ENCODE data around the gene TXNDC8.

The TXNDC8 gene

DNA sequence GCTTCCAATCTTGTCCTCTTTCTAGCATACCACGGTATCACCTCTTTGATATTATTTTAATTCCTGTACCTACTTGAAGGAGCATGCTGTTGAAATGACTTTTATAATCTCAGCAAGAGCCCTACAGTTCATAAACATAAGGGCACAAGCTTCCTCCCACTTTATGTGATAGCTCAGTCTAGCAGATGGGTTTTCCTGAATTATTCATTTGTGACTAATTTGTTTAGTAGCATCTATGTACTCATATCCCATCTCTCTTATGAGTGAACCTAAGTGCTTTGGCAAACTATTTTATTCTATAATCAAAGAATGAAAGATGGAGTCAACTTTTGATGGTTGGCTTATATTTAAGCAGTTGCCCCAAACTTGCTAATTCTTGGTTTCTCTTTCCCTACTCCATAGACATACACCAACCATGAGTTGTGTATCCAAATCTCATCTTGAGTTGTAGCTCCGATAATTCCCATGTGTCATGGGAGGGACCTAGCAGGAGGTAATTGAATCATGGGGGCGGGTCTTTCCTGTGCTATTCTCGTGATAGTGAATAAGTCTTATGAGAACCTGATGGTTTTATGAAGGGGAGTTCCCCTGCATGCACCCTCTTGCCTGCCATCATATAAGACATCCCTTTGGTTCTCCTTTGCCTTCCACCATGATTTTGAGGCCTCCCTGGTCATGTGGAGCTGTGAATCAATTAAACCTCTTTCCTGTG lies 17.7 kb downstream of the TXNDC8 start:
- ATAC-seq, result no peak
- TF ChIP-seq ZNF8 (CRISPR knock-in tag; IDR thresholded peaks at IDR 0.05) (no peak), ZC3H10 (CRISPR knock-in tag; IDR thresholded peaks at IDR 0.05) (no peak), ZFP3 (CRISPR knock-in tag; IDR thresholded peaks at IDR 0.05) (no peak), TOX (CRISPR knock-in tag; IDR thresholded peaks at IDR 0.05; ENCODE audit: borderline replicate concordance) (no peak), ARNTL (CRISPR knock-in tag; IDR thresholded peaks at IDR 0.05; ENCODE audit: borderline replicate concordance, low read depth) (no peak), CSDC2 (CRISPR knock-in tag; IDR thresholded peaks at IDR 0.05) (no peak), ESRRG (CRISPR knock-in tag; IDR thresholded peaks at IDR 0.05) (no peak), SNAI2 (CRISPR knock-in tag; IDR thresholded peaks at IDR 0.05) (no peak), ZNF565 (CRISPR knock-in tag; conservative IDR thresholded peaks at IDR 0.05; ENCODE audit: low read depth) (no peak), RARB (CRISPR knock-in tag; IDR thresholded peaks at IDR 0.05) (no peak), ZNF70 (CRISPR knock-in tag; IDR thresholded peaks at IDR 0.05) (no peak), TCF4 (CRISPR knock-in tag; IDR thresholded peaks at IDR 0.05; ENCODE audit: borderline replicate concordance) (no peak), BACH2 (CRISPR knock-in tag; IDR thresholded peaks at IDR 0.05; ENCODE audit: borderline replicate concordance) (no peak), ISL1 (CRISPR knock-in tag; IDR thresholded peaks at IDR 0.05) (no peak), ZFP30 (CRISPR knock-in tag; IDR thresholded peaks at IDR 0.05) (no peak), OSR1 (CRISPR knock-in tag; IDR thresholded peaks at IDR 0.05) (no peak)
- TF ChIP-seq, protein P1, sequence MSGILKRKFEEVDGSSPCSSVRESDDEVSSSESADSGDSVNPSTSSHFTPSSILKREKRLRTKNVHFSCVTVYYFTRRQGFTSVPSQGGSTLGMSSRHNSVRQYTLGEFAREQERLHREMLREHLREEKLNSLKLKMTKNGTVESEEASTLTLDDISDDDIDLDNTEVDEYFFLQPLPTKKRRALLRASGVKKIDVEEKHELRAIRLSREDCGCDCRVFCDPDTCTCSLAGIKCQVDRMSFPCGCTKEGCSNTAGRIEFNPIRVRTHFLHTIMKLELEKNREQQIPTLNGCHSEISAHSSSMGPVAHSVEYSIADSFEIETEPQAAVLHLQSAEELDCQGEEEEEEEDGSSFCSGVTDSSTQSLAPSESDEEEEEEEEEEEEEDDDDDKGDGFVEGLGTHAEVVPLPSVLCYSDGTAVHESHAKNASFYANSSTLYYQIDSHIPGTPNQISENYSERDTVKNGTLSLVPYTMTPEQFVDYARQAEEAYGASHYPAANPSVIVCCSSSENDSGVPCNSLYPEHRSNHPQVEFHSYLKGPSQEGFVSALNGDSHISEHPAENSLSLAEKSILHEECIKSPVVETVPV (CRISPR knock-in tag; IDR thresholded peaks at IDR 0.05), result no peak
- TF ChIP-seq, protein P2, sequence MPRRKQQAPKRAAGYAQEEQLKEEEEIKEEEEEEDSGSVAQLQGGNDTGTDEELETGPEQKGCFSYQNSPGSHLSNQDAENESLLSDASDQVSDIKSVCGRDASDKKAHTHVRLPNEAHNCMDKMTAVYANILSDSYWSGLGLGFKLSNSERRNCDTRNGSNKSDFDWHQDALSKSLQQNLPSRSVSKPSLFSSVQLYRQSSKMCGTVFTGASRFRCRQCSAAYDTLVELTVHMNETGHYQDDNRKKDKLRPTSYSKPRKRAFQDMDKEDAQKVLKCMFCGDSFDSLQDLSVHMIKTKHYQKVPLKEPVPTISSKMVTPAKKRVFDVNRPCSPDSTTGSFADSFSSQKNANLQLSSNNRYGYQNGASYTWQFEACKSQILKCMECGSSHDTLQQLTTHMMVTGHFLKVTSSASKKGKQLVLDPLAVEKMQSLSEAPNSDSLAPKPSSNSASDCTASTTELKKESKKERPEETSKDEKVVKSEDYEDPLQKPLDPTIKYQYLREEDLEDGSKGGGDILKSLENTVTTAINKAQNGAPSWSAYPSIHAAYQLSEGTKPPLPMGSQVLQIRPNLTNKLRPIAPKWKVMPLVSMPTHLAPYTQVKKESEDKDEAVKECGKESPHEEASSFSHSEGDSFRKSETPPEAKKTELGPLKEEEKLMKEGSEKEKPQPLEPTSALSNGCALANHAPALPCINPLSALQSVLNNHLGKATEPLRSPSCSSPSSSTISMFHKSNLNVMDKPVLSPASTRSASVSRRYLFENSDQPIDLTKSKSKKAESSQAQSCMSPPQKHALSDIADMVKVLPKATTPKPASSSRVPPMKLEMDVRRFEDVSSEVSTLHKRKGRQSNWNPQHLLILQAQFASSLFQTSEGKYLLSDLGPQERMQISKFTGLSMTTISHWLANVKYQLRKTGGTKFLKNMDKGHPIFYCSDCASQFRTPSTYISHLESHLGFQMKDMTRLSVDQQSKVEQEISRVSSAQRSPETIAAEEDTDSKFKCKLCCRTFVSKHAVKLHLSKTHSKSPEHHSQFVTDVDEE (CRISPR knock-in tag; IDR thresholded peaks at IDR 0.05), result no peak

DNA sequence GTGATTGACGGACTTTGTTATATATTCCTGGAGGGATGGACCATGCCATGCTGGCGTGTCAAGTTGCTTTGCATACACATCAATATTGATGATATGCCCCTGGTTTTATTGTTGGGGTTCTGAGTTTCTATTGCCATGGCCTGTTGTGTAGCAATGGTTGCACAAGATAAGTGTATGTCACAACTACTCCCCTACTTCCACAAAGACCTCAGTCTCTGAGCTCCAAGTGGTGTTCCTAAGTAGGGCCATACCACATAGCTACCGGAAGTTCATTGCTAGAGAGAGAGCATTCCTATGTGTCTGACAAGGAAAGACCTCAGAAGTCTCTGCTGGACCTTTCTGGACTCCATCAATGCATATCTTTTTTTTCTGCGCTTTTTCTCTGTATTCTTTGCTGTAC lies 19.8 kb downstream of the TXNDC8 start:
- no peak for ATAC-seq
- TF ChIP-seq TOX (CRISPR knock-in tag; IDR thresholded peaks at IDR 0.05; ENCODE audit: borderline replicate concordance), result no peak
- TF ChIP-seq, protein P2 (CRISPR knock-in tag; IDR thresholded peaks at IDR 0.05), result no peak
- TF ChIP-seq, protein P1 (CRISPR knock-in tag; IDR thresholded peaks at IDR 0.05), result no peak
- TF ChIP-seq ZNF565 (CRISPR knock-in tag; conservative IDR thresholded peaks at IDR 0.05; ENCODE audit: low read depth), result no peak
- no peak for TF ChIP-seq BACH2 (CRISPR knock-in tag; IDR thresholded peaks at IDR 0.05; ENCODE audit: borderline replicate concordance)
- no peak for TF ChIP-seq OSR1 (CRISPR knock-in tag; IDR thresholded peaks at IDR 0.05)
- TF ChIP-seq ARNTL (CRISPR knock-in tag; IDR thresholded peaks at IDR 0.05; ENCODE audit: borderline replicate concordance, low read depth), result no peak
- TF ChIP-seq ZFP3 (CRISPR knock-in tag; IDR thresholded peaks at IDR 0.05), result no peak

DNA sequence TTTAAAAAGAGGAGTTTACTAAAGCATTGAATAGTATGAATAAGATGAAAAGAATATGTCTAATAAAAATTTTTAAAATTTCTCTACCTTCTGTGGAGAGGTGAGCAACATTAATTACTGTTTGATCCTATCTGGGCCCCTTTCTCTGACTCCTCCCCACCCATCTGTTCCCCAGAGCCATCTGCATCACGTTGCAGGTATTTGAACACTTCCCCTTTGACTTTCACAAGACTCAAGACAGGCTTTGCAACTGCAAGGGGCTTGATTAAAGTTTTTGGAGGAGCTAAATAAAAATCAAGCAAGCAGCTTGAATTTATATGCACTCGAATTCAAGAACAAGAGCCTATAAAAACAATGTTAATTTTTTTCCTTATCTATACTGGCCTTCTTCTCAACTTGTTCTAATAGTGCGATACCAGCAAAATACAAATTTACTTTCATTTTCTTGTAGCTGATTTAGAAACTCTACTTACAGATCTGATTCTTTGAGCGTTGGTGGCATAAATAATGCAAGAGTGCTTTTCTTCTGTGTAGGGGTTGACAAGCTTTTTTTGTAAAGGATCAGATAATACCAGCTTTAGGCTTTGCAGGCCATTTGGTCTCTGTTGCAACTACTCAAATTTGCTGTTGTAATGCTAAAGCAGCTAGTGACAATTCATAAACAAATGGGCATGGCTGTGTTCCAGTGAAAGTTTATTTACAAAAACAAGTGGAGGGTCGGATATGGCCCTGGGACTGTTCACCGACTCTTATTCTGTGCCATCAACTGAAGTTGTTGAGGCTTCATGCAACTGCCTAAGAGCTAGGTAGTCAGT lies 21.2 kb downstream of the TXNDC8 start:
- ATAC-seq, result no peak
- TF ChIP-seq, protein P3, sequence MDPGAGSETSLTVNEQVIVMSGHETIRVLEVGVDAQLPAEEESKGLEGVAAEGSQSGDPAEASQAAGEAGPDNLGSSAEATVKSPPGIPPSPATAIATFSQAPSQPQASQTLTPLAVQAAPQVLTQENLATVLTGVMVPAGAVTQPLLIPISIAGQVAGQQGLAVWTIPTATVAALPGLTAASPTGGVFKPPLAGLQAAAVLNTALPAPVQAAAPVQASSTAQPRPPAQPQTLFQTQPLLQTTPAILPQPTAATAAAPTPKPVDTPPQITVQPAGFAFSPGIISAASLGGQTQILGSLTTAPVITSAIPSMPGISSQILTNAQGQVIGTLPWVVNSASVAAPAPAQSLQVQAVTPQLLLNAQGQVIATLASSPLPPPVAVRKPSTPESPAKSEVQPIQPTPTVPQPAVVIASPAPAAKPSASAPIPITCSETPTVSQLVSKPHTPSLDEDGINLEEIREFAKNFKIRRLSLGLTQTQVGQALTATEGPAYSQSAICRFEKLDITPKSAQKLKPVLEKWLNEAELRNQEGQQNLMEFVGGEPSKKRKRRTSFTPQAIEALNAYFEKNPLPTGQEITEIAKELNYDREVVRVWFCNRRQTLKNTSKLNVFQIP (CRISPR knock-in tag; IDR thresholded peaks at IDR 0.05; ENCODE audit: borderline replicate concordance, low read depth), result no peak
- TF ChIP-seq ESRRG (CRISPR knock-in tag; IDR thresholded peaks at IDR 0.05), result no peak
- TF ChIP-seq ZC3H10 (CRISPR knock-in tag; IDR thresholded peaks at IDR 0.05), result no peak
- TF ChIP-seq BACH2 (CRISPR knock-in tag; IDR thresholded peaks at IDR 0.05; ENCODE audit: borderline replicate concordance), result no peak
- TF ChIP-seq ISL1 (CRISPR knock-in tag; IDR thresholded peaks at IDR 0.05), result no peak
- TF ChIP-seq TOX (CRISPR knock-in tag; IDR thresholded peaks at IDR 0.05; ENCODE audit: borderline replicate concordance), result no peak
- no peak for TF ChIP-seq ARNTL (CRISPR knock-in tag; IDR thresholded peaks at IDR 0.05; ENCODE audit: borderline replicate concordance, low read depth)
- TF ChIP-seq TCF4 (CRISPR knock-in tag; IDR thresholded peaks at IDR 0.05; ENCODE audit: borderline replicate concordance), result no peak
- no peak for TF ChIP-seq GLIS3 (CRISPR knock-in tag; IDR thresholded peaks at IDR 0.05)
- no peak for TF ChIP-seq ZNF565 (CRISPR knock-in tag; conservative IDR thresholded peaks at IDR 0.05; ENCODE audit: low read depth)
- no peak for TF ChIP-seq ZFP3 (CRISPR knock-in tag; IDR thresholded peaks at IDR 0.05)
- no peak for TF ChIP-seq CSDC2 (CRISPR knock-in tag; IDR thresholded peaks at IDR 0.05)
- TF ChIP-seq, protein P1 (CRISPR knock-in tag; IDR thresholded peaks at IDR 0.05), result no peak
- TF ChIP-seq ZNF70 (CRISPR knock-in tag; IDR thresholded peaks at IDR 0.05), result no peak
- no peak for TF ChIP-seq ZNF8 (CRISPR knock-in tag; IDR thresholded peaks at IDR 0.05)
- TF ChIP-seq SNAI2 (CRISPR knock-in tag; IDR thresholded peaks at IDR 0.05), result no peak
- no peak for TF ChIP-seq RARB (CRISPR knock-in tag; IDR thresholded peaks at IDR 0.05)
